ENCODE measurements around the gene ZNF774. TPM values are rescaled to one million over a fixed set of nuclear protein-coding genes. Genes with fewer than 3 reads are reported as not detected.

ZNF774 gene
- total and polyA plus RNA-seq, 2 of the 8 experiments (the other 6 are each of a cell fraction or from before 2014, with no cell fraction given): 0.82 to 2.6 TPM

DNA sequence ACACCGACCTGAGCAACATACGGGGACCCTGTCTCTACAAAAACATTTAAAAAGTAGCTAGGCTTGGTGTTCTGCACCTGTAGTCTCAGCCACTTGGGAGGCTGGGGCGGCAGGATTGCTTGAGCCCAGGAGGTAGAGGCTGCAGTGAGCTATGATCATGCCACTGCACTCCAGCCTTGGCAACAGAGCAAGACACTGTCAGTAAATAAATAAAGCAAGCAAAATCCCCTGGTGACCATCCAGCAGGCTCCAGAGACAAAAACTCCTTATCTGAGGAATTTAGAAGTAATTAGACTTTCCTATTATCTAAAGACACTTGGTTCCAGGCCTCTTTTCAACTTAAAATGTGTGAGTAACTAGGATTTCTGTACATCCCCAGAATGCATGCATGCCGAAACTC, 29.5 kb upstream of the ZNF774 start (continued):
- TF ChIP-seq, protein P1, sequence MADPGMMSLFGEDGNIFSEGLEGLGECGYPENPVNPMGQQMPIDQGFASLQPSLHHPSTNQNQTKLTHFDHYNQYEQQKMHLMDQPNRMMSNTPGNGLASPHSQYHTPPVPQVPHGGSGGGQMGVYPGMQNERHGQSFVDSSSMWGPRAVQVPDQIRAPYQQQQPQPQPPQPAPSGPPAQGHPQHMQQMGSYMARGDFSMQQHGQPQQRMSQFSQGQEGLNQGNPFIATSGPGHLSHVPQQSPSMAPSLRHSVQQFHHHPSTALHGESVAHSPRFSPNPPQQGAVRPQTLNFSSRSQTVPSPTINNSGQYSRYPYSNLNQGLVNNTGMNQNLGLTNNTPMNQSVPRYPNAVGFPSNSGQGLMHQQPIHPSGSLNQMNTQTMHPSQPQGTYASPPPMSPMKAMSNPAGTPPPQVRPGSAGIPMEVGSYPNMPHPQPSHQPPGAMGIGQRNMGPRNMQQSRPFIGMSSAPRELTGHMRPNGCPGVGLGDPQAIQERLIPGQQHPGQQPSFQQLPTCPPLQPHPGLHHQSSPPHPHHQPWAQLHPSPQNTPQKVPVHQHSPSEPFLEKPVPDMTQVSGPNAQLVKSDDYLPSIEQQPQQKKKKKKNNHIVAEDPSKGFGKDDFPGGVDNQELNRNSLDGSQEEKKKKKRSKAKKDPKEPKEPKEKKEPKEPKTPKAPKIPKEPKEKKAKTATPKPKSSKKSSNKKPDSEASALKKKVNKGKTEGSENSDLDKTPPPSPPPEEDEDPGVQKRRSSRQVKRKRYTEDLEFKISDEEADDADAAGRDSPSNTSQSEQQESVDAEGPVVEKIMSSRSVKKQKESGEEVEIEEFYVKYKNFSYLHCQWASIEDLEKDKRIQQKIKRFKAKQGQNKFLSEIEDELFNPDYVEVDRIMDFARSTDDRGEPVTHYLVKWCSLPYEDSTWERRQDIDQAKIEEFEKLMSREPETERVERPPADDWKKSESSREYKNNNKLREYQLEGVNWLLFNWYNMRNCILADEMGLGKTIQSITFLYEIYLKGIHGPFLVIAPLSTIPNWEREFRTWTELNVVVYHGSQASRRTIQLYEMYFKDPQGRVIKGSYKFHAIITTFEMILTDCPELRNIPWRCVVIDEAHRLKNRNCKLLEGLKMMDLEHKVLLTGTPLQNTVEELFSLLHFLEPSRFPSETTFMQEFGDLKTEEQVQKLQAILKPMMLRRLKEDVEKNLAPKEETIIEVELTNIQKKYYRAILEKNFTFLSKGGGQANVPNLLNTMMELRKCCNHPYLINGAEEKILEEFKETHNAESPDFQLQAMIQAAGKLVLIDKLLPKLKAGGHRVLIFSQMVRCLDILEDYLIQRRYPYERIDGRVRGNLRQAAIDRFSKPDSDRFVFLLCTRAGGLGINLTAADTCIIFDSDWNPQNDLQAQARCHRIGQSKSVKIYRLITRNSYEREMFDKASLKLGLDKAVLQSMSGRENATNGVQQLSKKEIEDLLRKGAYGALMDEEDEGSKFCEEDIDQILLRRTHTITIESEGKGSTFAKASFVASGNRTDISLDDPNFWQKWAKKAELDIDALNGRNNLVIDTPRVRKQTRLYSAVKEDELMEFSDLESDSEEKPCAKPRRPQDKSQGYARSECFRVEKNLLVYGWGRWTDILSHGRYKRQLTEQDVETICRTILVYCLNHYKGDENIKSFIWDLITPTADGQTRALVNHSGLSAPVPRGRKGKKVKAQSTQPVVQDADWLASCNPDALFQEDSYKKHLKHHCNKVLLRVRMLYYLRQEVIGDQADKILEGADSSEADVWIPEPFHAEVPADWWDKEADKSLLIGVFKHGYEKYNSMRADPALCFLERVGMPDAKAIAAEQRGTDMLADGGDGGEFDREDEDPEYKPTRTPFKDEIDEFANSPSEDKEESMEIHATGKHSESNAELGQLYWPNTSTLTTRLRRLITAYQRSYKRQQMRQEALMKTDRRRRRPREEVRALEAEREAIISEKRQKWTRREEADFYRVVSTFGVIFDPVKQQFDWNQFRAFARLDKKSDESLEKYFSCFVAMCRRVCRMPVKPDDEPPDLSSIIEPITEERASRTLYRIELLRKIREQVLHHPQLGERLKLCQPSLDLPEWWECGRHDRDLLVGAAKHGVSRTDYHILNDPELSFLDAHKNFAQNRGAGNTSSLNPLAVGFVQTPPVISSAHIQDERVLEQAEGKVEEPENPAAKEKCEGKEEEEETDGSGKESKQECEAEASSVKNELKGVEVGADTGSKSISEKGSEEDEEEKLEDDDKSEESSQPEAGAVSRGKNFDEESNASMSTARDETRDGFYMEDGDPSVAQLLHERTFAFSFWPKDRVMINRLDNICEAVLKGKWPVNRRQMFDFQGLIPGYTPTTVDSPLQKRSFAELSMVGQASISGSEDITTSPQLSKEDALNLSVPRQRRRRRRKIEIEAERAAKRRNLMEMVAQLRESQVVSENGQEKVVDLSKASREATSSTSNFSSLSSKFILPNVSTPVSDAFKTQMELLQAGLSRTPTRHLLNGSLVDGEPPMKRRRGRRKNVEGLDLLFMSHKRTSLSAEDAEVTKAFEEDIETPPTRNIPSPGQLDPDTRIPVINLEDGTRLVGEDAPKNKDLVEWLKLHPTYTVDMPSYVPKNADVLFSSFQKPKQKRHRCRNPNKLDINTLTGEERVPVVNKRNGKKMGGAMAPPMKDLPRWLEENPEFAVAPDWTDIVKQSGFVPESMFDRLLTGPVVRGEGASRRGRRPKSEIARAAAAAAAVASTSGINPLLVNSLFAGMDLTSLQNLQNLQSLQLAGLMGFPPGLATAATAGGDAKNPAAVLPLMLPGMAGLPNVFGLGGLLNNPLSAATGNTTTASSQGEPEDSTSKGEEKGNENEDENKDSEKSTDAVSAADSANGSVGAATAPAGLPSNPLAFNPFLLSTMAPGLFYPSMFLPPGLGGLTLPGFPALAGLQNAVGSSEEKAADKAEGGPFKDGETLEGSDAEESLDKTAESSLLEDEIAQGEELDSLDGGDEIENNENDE (IDR thresholded peaks at IDR 0.05; ENCODE audit: insufficient replicate concordance, low read length): no peak
- TF ChIP-seq GTF2F1 (IDR thresholded peaks at IDR 0.05; ENCODE audit: borderline replicate concordance, low read depth, low read length) (no peak), SP4 (IDR thresholded peaks at IDR 0.05; ENCODE audit: low read length) (no peak), POU5F1 (IDR thresholded peaks at IDR 0.05; ENCODE audit: low read depth, low read length) (no peak), CHD1 (IDR thresholded peaks at IDR 0.05; ENCODE audit: low read depth, low read length) (no peak)
- TF ChIP-seq, protein P2, sequence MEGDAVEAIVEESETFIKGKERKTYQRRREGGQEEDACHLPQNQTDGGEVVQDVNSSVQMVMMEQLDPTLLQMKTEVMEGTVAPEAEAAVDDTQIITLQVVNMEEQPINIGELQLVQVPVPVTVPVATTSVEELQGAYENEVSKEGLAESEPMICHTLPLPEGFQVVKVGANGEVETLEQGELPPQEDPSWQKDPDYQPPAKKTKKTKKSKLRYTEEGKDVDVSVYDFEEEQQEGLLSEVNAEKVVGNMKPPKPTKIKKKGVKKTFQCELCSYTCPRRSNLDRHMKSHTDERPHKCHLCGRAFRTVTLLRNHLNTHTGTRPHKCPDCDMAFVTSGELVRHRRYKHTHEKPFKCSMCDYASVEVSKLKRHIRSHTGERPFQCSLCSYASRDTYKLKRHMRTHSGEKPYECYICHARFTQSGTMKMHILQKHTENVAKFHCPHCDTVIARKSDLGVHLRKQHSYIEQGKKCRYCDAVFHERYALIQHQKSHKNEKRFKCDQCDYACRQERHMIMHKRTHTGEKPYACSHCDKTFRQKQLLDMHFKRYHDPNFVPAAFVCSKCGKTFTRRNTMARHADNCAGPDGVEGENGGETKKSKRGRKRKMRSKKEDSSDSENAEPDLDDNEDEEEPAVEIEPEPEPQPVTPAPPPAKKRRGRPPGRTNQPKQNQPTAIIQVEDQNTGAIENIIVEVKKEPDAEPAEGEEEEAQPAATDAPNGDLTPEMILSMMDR (IDR thresholded peaks at IDR 0.05; ENCODE audit: control extremely low read depth in 1 of 3, insufficient read depth in 1 of 3, low read depth in 1 of 3, low read length in 3 of 3): no peak
- TF ChIP-seq, protein P3, sequence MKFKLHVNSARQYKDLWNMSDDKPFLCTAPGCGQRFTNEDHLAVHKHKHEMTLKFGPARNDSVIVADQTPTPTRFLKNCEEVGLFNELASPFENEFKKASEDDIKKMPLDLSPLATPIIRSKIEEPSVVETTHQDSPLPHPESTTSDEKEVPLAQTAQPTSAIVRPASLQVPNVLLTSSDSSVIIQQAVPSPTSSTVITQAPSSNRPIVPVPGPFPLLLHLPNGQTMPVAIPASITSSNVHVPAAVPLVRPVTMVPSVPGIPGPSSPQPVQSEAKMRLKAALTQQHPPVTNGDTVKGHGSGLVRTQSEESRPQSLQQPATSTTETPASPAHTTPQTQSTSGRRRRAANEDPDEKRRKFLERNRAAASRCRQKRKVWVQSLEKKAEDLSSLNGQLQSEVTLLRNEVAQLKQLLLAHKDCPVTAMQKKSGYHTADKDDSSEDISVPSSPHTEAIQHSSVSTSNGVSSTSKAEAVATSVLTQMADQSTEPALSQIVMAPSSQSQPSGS (IDR thresholded peaks at IDR 0.05; ENCODE audit: low read length): no peak

Data from H1 (cell line).